ENCODE results near the gene DCDC2B.

DNA sequence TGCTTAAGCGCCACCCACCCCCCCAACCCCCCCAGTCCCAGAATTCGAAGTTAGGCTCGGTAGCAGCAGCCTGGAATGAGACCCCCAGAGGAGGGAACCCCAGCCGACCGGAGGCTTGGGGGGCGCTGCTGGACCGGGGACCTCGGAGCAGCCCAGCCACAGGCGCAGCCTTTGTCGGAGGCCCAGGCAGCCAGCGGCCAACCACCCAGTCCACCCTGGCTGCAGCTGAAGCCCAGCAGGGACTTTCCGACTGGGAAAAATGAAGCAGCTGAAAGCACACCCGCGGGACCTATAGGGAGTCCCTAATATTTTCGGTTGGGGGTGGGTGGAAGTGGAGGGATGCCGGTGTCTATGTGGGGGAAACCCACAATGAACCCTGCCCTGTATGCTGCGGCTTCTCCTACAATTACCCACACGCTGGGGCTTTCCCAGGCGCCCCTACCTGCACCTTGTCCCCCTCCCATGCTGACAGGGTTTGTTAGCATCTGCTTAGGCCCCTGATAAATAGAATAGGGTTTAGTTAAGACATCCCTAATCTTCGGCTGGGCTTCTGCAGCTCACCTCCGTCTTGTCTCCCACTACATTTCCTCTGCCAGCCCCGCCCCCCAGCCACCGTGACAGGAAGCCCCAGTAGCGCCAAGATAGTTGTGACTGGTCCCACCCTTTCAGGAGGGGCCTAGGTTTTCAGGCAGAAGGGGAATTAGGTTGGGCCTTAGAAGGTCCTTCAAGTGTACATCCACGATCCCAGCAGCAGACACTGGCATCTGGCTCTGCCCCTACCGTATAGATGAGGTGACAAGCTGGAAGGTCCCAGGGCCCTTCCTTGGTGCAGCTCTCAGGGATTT lies 7.7 kb upstream of the DCDC2B start:
- TF ChIP-seq, protein P1, sequence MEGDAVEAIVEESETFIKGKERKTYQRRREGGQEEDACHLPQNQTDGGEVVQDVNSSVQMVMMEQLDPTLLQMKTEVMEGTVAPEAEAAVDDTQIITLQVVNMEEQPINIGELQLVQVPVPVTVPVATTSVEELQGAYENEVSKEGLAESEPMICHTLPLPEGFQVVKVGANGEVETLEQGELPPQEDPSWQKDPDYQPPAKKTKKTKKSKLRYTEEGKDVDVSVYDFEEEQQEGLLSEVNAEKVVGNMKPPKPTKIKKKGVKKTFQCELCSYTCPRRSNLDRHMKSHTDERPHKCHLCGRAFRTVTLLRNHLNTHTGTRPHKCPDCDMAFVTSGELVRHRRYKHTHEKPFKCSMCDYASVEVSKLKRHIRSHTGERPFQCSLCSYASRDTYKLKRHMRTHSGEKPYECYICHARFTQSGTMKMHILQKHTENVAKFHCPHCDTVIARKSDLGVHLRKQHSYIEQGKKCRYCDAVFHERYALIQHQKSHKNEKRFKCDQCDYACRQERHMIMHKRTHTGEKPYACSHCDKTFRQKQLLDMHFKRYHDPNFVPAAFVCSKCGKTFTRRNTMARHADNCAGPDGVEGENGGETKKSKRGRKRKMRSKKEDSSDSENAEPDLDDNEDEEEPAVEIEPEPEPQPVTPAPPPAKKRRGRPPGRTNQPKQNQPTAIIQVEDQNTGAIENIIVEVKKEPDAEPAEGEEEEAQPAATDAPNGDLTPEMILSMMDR (IDR thresholded peaks at IDR 0.05; ENCODE audit: low read depth, low read length, poor library complexity, severe bottlenecking) = peak; percentile 40
- TF ChIP-seq EZH2phosphoT487 (IDR thresholded peaks at IDR 0.05; ENCODE audit: borderline replicate concordance, low read length) = no peak
